HepG2 (cell line): Measurements from ENCODE around the gene GABRR3. TPM values are rescaled to one million over a fixed set of nuclear protein-coding genes. Genes with fewer than 3 reads are reported as not detected.

Source experiments
- ATM ChIP-seq: fragments of 450-650 bp; IDR thresholded peaks from 2 replicates; pipeline ENCODE4 v1.7.1; 2017; ENCODE audit warnings: mild to moderate bottlenecking, borderline replicate concordance
- DPF2 ChIP-seq: sonication (generic); formaldehyde crosslinking; IDR thresholded peaks from 2 replicates; pipeline ENCODE4 v1.4.0; 2020; ENCODE audit warnings: mild to moderate bottlenecking, low read depth, missing genetic modification reagents, borderline replicate concordance
- HMGXB4 ChIP-seq, 2 experiments: sonication (generic) in 1 of 2; formaldehyde crosslinking in 1 of 2; IDR thresholded peaks; 2 replicates each; pipeline versions ENCODE4 v1.4.0 to v1.6.1; 2018 to 2020; ENCODE audit warnings: missing genetic modification reagents in 2 of 2, borderline replicate concordance in 1 of 2, low read depth in 1 of 2, mild to moderate bottlenecking in 1 of 2, missing biosample characterization in 1 of 2
- HNF1B ChIP-seq: sonication (generic); formaldehyde crosslinking; IDR thresholded peaks from 2 replicates; pipeline ENCODE4 v1.5.1; 2020; ENCODE audit warnings: mild to moderate bottlenecking, moderate library complexity, missing genetic modification reagents
- ISX ChIP-seq: sonication (generic); formaldehyde crosslinking; conservative IDR thresholded peaks from 2 replicates; pipeline ENCODE4 v1.5.0; 2020; ENCODE audit warnings: missing genetic modification reagents
- MLX ChIP-seq: IDR thresholded peaks from 2 replicates; pipeline ENCODE4 v1.6.1; 2016
- NFRKB ChIP-seq: fragments of 450-650 bp; IDR thresholded peaks from 2 replicates; pipeline ENCODE4 v1.6.1; 2017
- NPAS2 ChIP-seq: sonication (generic); formaldehyde crosslinking; IDR thresholded peaks from 2 replicates; pipeline ENCODE4 v1.8.0; 2022; ENCODE audit warnings: mild to moderate bottlenecking, missing genetic modification reagents, borderline replicate concordance
- RFXAP ChIP-seq: sonication (generic); formaldehyde crosslinking; IDR thresholded peaks from 2 replicates; pipeline ENCODE4 v1.4.0; 2020; ENCODE audit warnings: missing genetic modification reagents, borderline replicate concordance
- ZHX1 ChIP-seq: sonication (generic); formaldehyde crosslinking; IDR thresholded peaks from 2 replicates; pipeline ENCODE4 v1.8.1; 2022; ENCODE audit warnings: low read depth, mild to moderate bottlenecking, missing genetic modification reagents
- ZNF33A ChIP-seq: sonication (generic); formaldehyde crosslinking; IDR thresholded peaks from 2 replicates; pipeline ENCODE4 v1.5.1; 2020; ENCODE audit warnings: missing genetic modification reagents, mild to moderate bottlenecking, moderate library complexity, borderline replicate concordance
- ZNF512 ChIP-seq: sonication (generic); formaldehyde crosslinking; IDR thresholded peaks from 2 replicates; pipeline ENCODE4 v1.4.0; 2020; ENCODE audit warnings: mild to moderate bottlenecking, missing genetic modification reagents
- ZNF567 ChIP-seq: sonication (generic); formaldehyde crosslinking; IDR thresholded peaks from 2 replicates; pipeline ENCODE4 v1.8.1; 2023; ENCODE audit warnings: mild to moderate bottlenecking, missing genetic modification reagents, borderline replicate concordance
- ZNF607 ChIP-seq: sonication (generic); formaldehyde crosslinking; IDR thresholded peaks from 2 replicates; pipeline ENCODE4 v1.5.1; 2020; ENCODE audit warnings: missing genetic modification reagents, mild to moderate bottlenecking, borderline replicate concordance
- ZNF678 ChIP-seq: sonication (generic); formaldehyde crosslinking; IDR thresholded peaks from 2 replicates; pipeline ENCODE4 v1.4.0; 2020; ENCODE audit warnings: mild to moderate bottlenecking, missing genetic modification reagents
- ZXDC ChIP-seq: sonication (generic); formaldehyde crosslinking; IDR thresholded peaks from 2 replicates; pipeline ENCODE4 v1.5.0; 2020; ENCODE audit warnings: mild to moderate bottlenecking, missing genetic modification reagents
- polyA plus RNA-seq, 8 experiments: library from polyadenylated mRNA; depleted of rRNA in 3 of 8; stranded (reverse) in 7 of 8; unstranded in 1 of 8; fragments of >200 nt; fragmentation: Illumina TruSeq in 4 of 8; extraction: Trizol in 4 of 8; gene quantifications; 2 replicates each; pipeline versions ENCODE4 v1.2.1 to v1.2.3, GENCODE V29; 2011 to 2016; ENCODE audit warnings: low read depth in 4 of 8, missing spikeins in 1 of 8, mixed read lengths in 1 of 8; ENCODE audit not compliant: insufficient read depth in 1 of 8
- total RNA-seq, 5 experiments: library from RNA; depleted of rRNA; stranded (reverse); fragments of >200 nt; fragmentation: Illumina TruSeq; extraction: Trizol; gene quantifications; 2 replicates each; pipeline ENCODE4 v1.2.3, GENCODE V29; 2016; ENCODE audit warnings: low read depth in 1 of 5

Gene GABRR3
- total and polyA plus RNA-seq, 2 of the 13 experiments (the other 11 are each of a cell fraction or from before 2014, with no cell fraction given), result 0.42 to 0.83 TPM

GRCh38 chr3:97971679-97972567 lies 63.2 kb downstream of the GABRR3 start, which contains the start of gene RIOX2 (continued):
- TF ChIP-seq ZNF512 (CRISPR knock-in tag), result no peak
- TF ChIP-seq DPF2 (CRISPR knock-in tag), result no peak
- TF ChIP-seq ZNF678 (CRISPR knock-in tag), result no peak
- no peak for TF ChIP-seq ZHX1 (CRISPR knock-in tag)
- TF ChIP-seq RFXAP (CRISPR knock-in tag), result no peak
- TF ChIP-seq ZNF567 (CRISPR knock-in tag), result no peak; the same call in 1 of the 2 replicates
- no peak for TF ChIP-seq ATM
- no peak for TF ChIP-seq NPAS2 (CRISPR knock-in tag)
- no peak for TF ChIP-seq NFRKB
- TF ChIP-seq MLX, result no peak
- TF ChIP-seq HMGXB4 (CRISPR knock-in tag; IDR thresholded peaks at IDR 0.05; ENCODE audit: borderline replicate concordance in 1 of 2, low read depth in 1 of 2), result 0 out of 4 replicates have a peak, but pooled peaks of 1 of the 2 experiments have one; percentile 18
- no peak for TF ChIP-seq ZNF607 (CRISPR knock-in tag)
- TF ChIP-seq HNF1B, result no peak
- no peak for TF ChIP-seq ZNF33A (CRISPR knock-in tag)
- TF ChIP-seq ISX (CRISPR knock-in tag), result no peak
- no peak for TF ChIP-seq ZXDC (CRISPR knock-in tag)
